ENCODE measurements around the gene SNRPF.
"Not testable (repeated sequence)": the region's sequence is repeated elsewhere in the genome, so short reads cannot be mapped to it uniquely, and the experiment has no call there.

Gene SNRPF

GRCh38 chr12:95858451-95859343 lies at the start of gene SNRPF:
SNRPF (plus strand) TSS chr12:95858952; CDS start chr12:95859074, 122 bp downstream.
- peak; percentile 92 for DNase-seq

GRCh38 chr12:95809000-95809680 lies 49.6 kb upstream of the SNRPF start:
- DNase-seq = no peak

- DNase-seq = no peak
Measured at GRCh38 chr12:95810411-95810810, 48.3 kb upstream of the SNRPF start.

- not testable (repeated sequence) for DNase-seq
Measured at GRCh38 chr12:95812155-95812554, 46.6 kb upstream of the SNRPF start.

- DNase-seq = peak; percentile 19
Measured at GRCh38 chr12:95815632-95816212, 43.0 kb upstream of the SNRPF start.

GRCh38 chr12:95820096-95820703 lies 38.6 kb upstream of the SNRPF start:
- peak; percentile 39 for DNase-seq

GRCh38 chr12:95829395-95829794 lies 29.4 kb upstream of the SNRPF start:
- no peak for DNase-seq

GRCh38 chr12:95830335-95831089 lies 28.2 kb upstream of the SNRPF start:
- no peak for DNase-seq

GRCh38 chr12:95834572-95834971 lies 24.2 kb upstream of the SNRPF start:
- peak; percentile 30 for DNase-seq

GRCh38 chr12:95836185-95836609 lies 22.6 kb upstream of the SNRPF start:
- no peak for DNase-seq

GRCh38 chr12:95836630-95837239 lies 22.0 kb upstream of the SNRPF start:
- DNase-seq = peak; percentile 42

GRCh38 chr12:95837240-95838038 lies 21.3 kb upstream of the SNRPF start:
- DNase-seq = no peak

- DNase-seq = peak; percentile 70
Measured at GRCh38 chr12:95838125-95838524, 20.6 kb upstream of the SNRPF start.

- DNase-seq = peak; percentile 11
Measured at GRCh38 chr12:95842426-95842825, 16.3 kb upstream of the SNRPF start.

GRCh38 chr12:95848575-95849388 lies 10.0 kb upstream of the SNRPF start:
- DNase-seq = peak; percentile 67

GRCh38 chr12:95851606-95852005 lies 7.1 kb upstream of the SNRPF start:
- DNase-seq = no peak

GRCh38 chr12:95852133-95852532 lies 6.6 kb upstream of the SNRPF start:
- DNase-seq = no peak

- DNase-seq = peak; percentile 88
Measured at GRCh38 chr12:95857156-95857555, 1.6 kb upstream of the SNRPF start.

GRCh38 chr12:95857799-95858198 lies 953 bp upstream of the SNRPF start:
- no peak for DNase-seq

- DNase-seq = peak; percentile 36
Measured at GRCh38 chr12:95859344-95859816, 628 bp downstream of the SNRPF start.

Measured in NCI-H510A treated with DMSO at 0.1 percent for 48 hours (cell line).